ENCODE measurements around the gene SPATA20. TPM values are rescaled to one million over a fixed set of nuclear protein-coding genes. Genes with fewer than 3 reads are reported as not detected.
A peak's percentile ranks its signal among the peaks of the same experiment; 100 is the strongest.

The SPATA20 gene
- total RNA-seq, result 24.4 and 25.8 TPM in 2 replicates
- long read RNA-seq, transcript SPATA20-205 (17 exons, 2,734 nt), result major isoform, 8 of 9 reads
- long read RNA-seq, partial matches to known transcripts, result 1 of 9 reads
- long read RNA-seq, other reads (novel, unspliced or antisense), result 0 of 9 reads

DNA sequence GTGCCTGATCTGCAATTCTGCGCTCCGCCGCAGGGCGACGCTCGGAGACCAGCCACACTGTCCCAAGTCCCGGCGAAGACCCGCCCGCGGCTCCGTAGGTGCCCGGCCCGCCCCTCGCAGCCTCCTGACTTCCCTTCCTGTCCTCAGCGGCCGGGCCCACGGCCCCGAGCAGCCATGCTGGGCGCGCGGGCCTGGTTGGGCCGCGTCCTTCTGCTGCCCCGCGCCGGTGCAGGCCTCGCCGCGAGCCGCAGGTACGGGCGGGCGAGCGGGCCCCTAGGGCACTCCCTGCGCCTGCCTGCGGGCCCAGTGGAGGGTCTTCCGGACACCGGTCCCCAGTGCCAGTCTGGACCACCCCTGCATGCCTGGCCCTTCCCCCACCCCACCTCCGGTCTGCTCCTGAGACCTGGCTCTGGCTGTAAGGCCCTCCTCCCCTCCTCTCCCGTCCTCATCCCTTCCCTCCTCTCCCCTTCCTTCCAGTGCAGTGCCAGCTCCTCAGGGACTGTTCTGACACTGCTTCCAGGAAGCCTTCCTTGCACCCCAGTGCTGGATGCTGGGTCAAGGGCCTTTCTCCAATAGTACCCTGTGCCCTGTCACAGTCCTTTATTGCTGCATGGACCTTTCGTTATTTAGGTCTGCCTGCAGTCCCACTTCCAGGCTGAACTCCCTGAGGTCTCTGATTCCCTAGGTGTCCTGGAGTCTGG lies at the start of gene SPATA20:
Gene SPATA20 (plus strand): TSS at position 140 of the 701 bp plus-strand sequence. CDS start 35 bp downstream, at position 175.
- Mint-ChIP-seq H3K9me3 (no peaks in the 10 kb centered on the region), H3K4me3 (peak within 1 kb of the TSS; percentile 76), H3K27me3 (ENCODE audit: low read depth) (peaks cover 9% of the 10 kb centered on the region), H3K27ac (ENCODE audit: unreplicated experiment) (no peak within 1 kb of the TSS), H3K4me1 (peaks cover 20% of the 10 kb centered on the region), H3K36me3 (ENCODE audit: low read depth) (no peaks in the 10 kb centered on the region)
- DNase-seq (ENCODE audit: low read depth, low spot score), result peak; percentile 88
- TF ChIP-seq, protein P1, sequence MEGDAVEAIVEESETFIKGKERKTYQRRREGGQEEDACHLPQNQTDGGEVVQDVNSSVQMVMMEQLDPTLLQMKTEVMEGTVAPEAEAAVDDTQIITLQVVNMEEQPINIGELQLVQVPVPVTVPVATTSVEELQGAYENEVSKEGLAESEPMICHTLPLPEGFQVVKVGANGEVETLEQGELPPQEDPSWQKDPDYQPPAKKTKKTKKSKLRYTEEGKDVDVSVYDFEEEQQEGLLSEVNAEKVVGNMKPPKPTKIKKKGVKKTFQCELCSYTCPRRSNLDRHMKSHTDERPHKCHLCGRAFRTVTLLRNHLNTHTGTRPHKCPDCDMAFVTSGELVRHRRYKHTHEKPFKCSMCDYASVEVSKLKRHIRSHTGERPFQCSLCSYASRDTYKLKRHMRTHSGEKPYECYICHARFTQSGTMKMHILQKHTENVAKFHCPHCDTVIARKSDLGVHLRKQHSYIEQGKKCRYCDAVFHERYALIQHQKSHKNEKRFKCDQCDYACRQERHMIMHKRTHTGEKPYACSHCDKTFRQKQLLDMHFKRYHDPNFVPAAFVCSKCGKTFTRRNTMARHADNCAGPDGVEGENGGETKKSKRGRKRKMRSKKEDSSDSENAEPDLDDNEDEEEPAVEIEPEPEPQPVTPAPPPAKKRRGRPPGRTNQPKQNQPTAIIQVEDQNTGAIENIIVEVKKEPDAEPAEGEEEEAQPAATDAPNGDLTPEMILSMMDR (conservative IDR thresholded peaks at IDR 0.05), result peak; percentile 95

DNA sequence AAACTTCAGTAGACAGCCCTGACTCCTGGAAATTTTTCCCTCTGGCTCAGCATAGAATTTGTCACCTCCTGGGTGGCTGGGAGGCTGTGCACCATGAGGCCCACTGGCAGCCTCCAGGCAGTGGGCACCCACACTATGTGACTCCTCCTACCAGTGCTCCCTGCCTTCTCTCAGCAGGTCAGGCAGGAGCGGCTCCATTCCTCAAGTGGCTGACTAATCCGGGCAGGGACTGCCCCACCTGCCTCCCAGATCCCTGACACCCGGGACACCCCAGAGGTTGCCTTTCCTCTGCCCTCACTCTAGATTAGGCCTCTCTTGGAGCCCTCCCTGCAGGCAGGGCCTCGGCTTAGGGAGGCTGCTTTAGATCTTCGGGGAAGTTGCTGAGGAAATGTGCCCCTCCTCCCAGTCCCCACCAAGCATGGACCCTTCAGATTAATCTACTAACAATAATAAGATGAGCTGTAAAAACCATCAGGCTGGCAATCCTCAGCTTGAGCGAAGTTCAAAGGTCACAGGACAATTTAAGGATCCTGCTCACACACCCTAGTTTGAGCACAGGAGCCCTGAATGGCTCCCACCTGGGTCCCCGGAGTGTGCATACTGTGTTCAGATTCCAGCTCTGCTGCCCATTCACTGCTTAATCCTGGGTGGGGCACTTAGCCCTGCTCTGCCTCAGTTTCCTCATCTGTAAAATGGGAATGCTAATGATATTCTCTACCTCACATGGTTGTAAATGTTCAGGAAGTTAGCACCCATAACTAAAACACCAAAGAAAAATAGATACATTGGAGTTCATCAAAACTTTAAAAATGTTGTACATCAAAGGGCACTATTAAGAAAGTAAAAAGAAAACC lies 48.7 kb upstream of the SPATA20 start:
- Mint-ChIP-seq H3K27ac (ENCODE audit: unreplicated experiment) (no peak overlapping the region), H3K27me3 (ENCODE audit: low read depth) (peaks cover 2% of the 10 kb centered on the region), H3K36me3 (ENCODE audit: low read depth) (no peaks in the 10 kb centered on the region), H3K9me3 (no peaks in the 10 kb centered on the region), H3K4me1 (no peaks in the 10 kb centered on the region), H3K4me3 (no peak overlapping the region)
- DNase-seq (ENCODE audit: low read depth, low spot score), result no peak
- TF ChIP-seq, protein P1 (conservative IDR thresholded peaks at IDR 0.05), result no peak

GRCh38 chr17:50499270-50499669 lies 47.7 kb upstream of the SPATA20 start:
- Mint-ChIP-seq H3K9me3 (no peaks in the 10 kb centered on the region), H3K27me3 (ENCODE audit: low read depth) (peaks cover 3% of the 10 kb centered on the region), H3K4me3 (no peak overlapping the region), H3K27ac (ENCODE audit: unreplicated experiment) (no peak overlapping the region), H3K4me1 (peaks cover 6% of the 10 kb centered on the region), H3K36me3 (ENCODE audit: low read depth) (no peaks in the 10 kb centered on the region)
- TF ChIP-seq, protein P1 (conservative IDR thresholded peaks at IDR 0.05), result no peak
- no peak for DNase-seq (ENCODE audit: low read depth, low spot score)

DNA sequence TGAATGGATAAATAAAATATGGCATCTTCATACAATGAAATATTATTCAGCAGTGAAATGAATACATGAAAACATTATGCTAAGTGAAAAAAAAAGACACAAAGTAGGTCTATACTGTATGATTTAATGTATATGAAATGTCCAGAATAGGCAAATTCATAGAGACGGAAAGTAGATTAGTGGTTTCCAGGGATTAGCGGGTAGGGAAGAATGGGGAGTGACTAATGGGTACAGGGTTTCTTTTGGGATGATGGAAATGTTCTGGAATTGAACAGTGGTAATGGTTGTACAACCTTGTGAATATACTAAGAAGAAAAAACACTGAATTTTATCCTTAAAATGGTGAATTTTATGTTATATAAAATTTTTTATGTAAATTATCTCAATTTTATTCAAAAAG lies 47.3 kb upstream of the SPATA20 start:
- Mint-ChIP-seq H3K27ac (ENCODE audit: unreplicated experiment) (no peak overlapping the region), H3K4me3 (no peak overlapping the region), H3K36me3 (ENCODE audit: low read depth) (no peaks in the 10 kb centered on the region), H3K9me3 (no peaks in the 10 kb centered on the region), H3K4me1 (peaks cover 6% of the 10 kb centered on the region), H3K27me3 (ENCODE audit: low read depth) (peaks cover 3% of the 10 kb centered on the region)
- DNase-seq (ENCODE audit: low read depth, low spot score), result no peak
- TF ChIP-seq, protein P1 (conservative IDR thresholded peaks at IDR 0.05), result no peak

DNA sequence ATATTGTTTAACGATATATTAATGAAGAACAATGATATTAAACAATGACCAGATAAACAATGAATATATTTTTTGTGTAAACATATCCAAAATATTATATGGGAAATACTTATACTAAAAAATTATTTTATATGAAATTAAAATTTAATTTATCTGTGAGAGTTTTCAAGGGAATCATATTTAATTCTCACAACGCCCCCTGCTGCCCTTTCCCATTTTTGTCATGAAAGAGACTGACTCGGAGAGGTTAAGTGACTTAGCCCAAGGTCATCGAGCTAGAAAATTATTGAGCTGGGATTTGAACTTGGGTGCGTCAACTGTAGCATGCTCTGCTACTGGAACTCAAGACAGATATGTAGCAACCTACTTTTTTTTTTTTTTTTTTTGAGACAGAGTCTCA lies 45.9 kb upstream of the SPATA20 start:
- peak; percentile 50 for DNase-seq (ENCODE audit: low read depth, low spot score)
- TF ChIP-seq, protein P1 (conservative IDR thresholded peaks at IDR 0.05), result peak; percentile 62
- Mint-ChIP-seq H3K4me1 (peaks cover 6% of the 10 kb centered on the region), H3K36me3 (ENCODE audit: low read depth) (no peaks in the 10 kb centered on the region), H3K4me3 (no peak overlapping the region), H3K9me3 (no peaks in the 10 kb centered on the region), H3K27ac (ENCODE audit: unreplicated experiment) (no peak overlapping the region), H3K27me3 (ENCODE audit: low read depth) (peaks cover 3% of the 10 kb centered on the region)

Data from neural crest cell (in vitro differentiated cells).